Loucy (cell line): Measurements from ENCODE around the gene DLG2.

ENCODE experiments used
- H2AFZ ChIP-seq: fragments of 200-600 bp; sonication (generic); 2 replicates; pipeline ENCODE4 v1.6.0; 2016; ENCODE audit warnings: antibody characterized with exemption, mild to moderate bottlenecking, low read length, moderate library complexity
- H3F3A ChIP-seq: fragments of 200-600 bp; 2 replicates; pipeline ENCODE4 v1.6.0; 2016; ENCODE audit warnings: antibody characterized with exemption, low read depth, mild to moderate bottlenecking
- H3K27me3 ChIP-seq: fragments of 200-600 bp; sonication (generic); 2 replicates; pipeline ENCODE4 v1.6.1; 2014; ENCODE audit warnings: low read length, mild to moderate bottlenecking; ENCODE audit not compliant: insufficient read depth, poor library complexity, severe bottlenecking
- H3K36me3 ChIP-seq: fragments of 200-600 bp; sonication (generic); 2 replicates; pipeline ENCODE4 v1.6.1; 2016; ENCODE audit warnings: low read length; ENCODE audit not compliant: insufficient read depth
- H3K4me1 ChIP-seq: fragments of 200-600 bp; sonication (generic); 2 replicates; pipeline ENCODE4 v1.5.1; 2014; ENCODE audit warnings: low read length, mild to moderate bottlenecking; ENCODE audit not compliant: insufficient read depth, poor library complexity, severe bottlenecking
- H3K4me2 ChIP-seq: fragments of 200-600 bp; sonication (generic); 2 replicates; pipeline ENCODE4 v1.6.0; 2014; ENCODE audit warnings: antibody characterized with exemption, low read length, low read depth, mild to moderate bottlenecking; ENCODE audit not compliant: poor library complexity, severe bottlenecking
- H3K4me3 ChIP-seq: fragments of 200-600 bp; sonication (generic); 2 replicates; pipeline ENCODE4 v1.5.1; 2014; ENCODE audit warnings: low read length, mild to moderate bottlenecking, mixed read lengths; ENCODE audit not compliant: poor library complexity, severe bottlenecking
- H3K79me2 ChIP-seq: fragments of 200-600 bp; sonication (generic); 2 replicates; pipeline ENCODE4 v1.6.1; 2014; ENCODE audit warnings: low read length; ENCODE audit not compliant: insufficient read depth
- H3K9ac ChIP-seq: fragments of 200-600 bp; sonication (generic); 2 replicates; pipeline ENCODE4 v1.6.0; 2014; ENCODE audit warnings: mild to moderate bottlenecking, low read depth, low read length, moderate library complexity; ENCODE audit not compliant: poor library complexity, severe bottlenecking
- H3K9me2 ChIP-seq: fragments of 200-600 bp; sonication (generic); replicated peaks from 2 replicates; pipeline ENCODE4 v1.6.1; 2016; ENCODE audit warnings: low read depth, low read length, mixed read lengths
- H3K9me3 ChIP-seq: fragments of 200-600 bp; sonication (generic); 2 replicates; pipeline ENCODE4 v1.6.1; 2014; ENCODE audit warnings: mild to moderate bottlenecking, antibody characterized with exemption, low read length, low read depth; ENCODE audit not compliant: insufficient read depth
- H4K20me1 ChIP-seq: fragments of 200-600 bp; sonication (generic); 2 replicates; pipeline ENCODE4 v1.6.0; 2014; ENCODE audit warnings: antibody characterized with exemption, low read length, mild to moderate bottlenecking; ENCODE audit not compliant: insufficient read depth, poor library complexity, severe bottlenecking
- EZH2phosphoT487 ChIP-seq: fragments of 200-600 bp; IDR thresholded peaks from 2 replicates; pipeline ENCODE4 v1.6.1; 2018; ENCODE audit warnings: antibody characterized with exemption, mild to moderate bottlenecking, moderate library complexity, borderline replicate concordance
- TF ChIP-seq, protein P1 (sequence below): fragments of 200-600 bp; sonication (generic); conservative IDR thresholded peaks from 2 replicates; pipeline ENCODE4 v1.5.1; 2014; ENCODE audit warnings: mild to moderate bottlenecking, antibody characterized with exemption, low read length

DLG2 gene

DNA sequence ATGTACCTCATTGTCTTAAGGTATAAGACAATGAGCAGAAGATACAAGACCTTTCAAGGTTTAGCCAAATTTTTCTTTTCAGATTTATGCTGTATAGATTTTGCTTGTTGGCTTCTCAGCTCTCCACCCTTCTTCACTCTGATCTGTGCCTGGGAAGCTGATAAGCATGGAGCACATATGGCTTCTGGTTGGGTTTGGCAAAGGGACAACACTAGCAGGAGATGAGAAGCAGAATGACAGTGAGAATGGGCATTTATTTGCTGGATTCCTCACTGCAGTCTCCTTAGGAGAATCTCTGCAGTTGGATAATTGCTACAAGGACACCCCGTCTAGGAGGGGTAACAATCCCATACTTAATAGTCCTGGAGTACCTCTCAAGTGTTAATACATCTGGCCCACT is 1866.2 kb downstream of the DLG2 start:
- Histone ChIP-seq H3K27me3 (no peaks in the 10 kb centered on the region), H3K36me3 (no peaks in the 10 kb centered on the region), H3K9ac (no peak overlapping the region), H3K9me2 (no peaks in the 10 kb centered on the region), H3K4me2 (no peak overlapping the region), H3K79me2 (no peaks in the 10 kb centered on the region), H3K4me3 (no peak overlapping the region), H4K20me1 (no peaks in the 10 kb centered on the region), H3K4me1 (no peaks in the 10 kb centered on the region), H3F3A (no peaks in the 10 kb centered on the region), H2AFZ (no peak overlapping the region), H3K9me3 (no peaks in the 10 kb centered on the region)
- TF ChIP-seq, protein P1, sequence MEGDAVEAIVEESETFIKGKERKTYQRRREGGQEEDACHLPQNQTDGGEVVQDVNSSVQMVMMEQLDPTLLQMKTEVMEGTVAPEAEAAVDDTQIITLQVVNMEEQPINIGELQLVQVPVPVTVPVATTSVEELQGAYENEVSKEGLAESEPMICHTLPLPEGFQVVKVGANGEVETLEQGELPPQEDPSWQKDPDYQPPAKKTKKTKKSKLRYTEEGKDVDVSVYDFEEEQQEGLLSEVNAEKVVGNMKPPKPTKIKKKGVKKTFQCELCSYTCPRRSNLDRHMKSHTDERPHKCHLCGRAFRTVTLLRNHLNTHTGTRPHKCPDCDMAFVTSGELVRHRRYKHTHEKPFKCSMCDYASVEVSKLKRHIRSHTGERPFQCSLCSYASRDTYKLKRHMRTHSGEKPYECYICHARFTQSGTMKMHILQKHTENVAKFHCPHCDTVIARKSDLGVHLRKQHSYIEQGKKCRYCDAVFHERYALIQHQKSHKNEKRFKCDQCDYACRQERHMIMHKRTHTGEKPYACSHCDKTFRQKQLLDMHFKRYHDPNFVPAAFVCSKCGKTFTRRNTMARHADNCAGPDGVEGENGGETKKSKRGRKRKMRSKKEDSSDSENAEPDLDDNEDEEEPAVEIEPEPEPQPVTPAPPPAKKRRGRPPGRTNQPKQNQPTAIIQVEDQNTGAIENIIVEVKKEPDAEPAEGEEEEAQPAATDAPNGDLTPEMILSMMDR: no peak
- TF ChIP-seq EZH2phosphoT487: no peak

DNA sequence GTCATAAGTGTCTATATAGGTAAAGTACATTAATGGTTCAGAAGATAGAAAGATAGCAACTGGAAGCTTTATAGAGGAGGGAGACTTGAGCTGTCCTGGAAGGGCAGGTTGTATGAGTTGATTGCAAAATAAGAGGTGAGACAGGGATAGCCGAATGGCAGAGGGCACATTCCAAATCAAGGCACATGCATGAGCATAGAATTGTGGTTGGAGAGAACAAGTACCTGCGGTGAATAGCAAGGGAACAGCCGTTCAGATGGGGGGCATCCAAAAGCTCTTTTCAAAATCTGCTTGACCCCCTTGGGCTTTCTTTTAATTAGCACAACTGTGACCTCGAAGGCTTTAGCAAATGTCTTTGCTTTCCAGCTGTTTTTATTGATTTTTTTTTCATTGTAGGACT is 1868.0 kb downstream of the DLG2 start:
- Histone ChIP-seq H3K27me3 (no peaks in the 10 kb centered on the region), H3K79me2 (no peaks in the 10 kb centered on the region), H3K4me3 (no peak overlapping the region), H3K9me3 (no peaks in the 10 kb centered on the region), H2AFZ (no peak overlapping the region), H3K4me1 (no peaks in the 10 kb centered on the region), H3K4me2 (no peak overlapping the region), H4K20me1 (no peaks in the 10 kb centered on the region), H3F3A (no peaks in the 10 kb centered on the region), H3K9me2 (no peaks in the 10 kb centered on the region), H3K36me3 (no peaks in the 10 kb centered on the region), H3K9ac (no peak overlapping the region)
- TF ChIP-seq, protein P1: no peak
- no peak for TF ChIP-seq EZH2phosphoT487

DNA sequence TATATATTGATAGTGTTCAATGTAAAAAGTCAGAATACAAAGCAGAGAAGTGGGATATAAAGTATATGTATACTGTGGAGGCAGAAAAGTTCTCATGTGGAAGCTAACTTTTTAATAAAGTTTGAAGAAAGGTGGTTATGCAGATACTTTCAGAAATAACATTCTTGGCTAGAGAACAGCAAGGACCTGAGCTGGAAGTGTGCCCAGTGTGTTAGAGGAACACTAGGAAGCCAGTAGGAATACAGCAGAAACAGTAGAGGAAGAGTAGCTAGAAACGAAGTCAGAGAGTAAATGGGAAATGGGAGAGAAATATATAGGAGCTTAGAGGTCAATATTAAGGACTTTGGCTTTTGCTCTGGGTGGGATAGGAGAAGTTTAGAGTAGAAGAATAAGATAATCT is 1876.1 kb downstream of the DLG2 start:
- no peak for TF ChIP-seq EZH2phosphoT487
- TF ChIP-seq, protein P1: no peak

More for the DNA sequence above, 1876.1 kb downstream of the DLG2 start:
- no peaks in the 10 kb centered on the region for H3K4me1 ChIP-seq
- H3K4me2 ChIP-seq: no peak overlapping the region
- no peaks in the 10 kb centered on the region for H4K20me1 ChIP-seq
- H3K9me2 ChIP-seq: no peaks in the 10 kb centered on the region
- H2AFZ ChIP-seq: no peak overlapping the region
- H3K79me2 ChIP-seq: no peaks in the 10 kb centered on the region
- H3K9me3 ChIP-seq: no peaks in the 10 kb centered on the region
- no peaks in the 10 kb centered on the region for H3K36me3 ChIP-seq
- no peak overlapping the region for H3K9ac ChIP-seq
- H3F3A ChIP-seq: no peaks in the 10 kb centered on the region
- no peaks in the 10 kb centered on the region for H3K27me3 ChIP-seq
- no peak overlapping the region for H3K4me3 ChIP-seq
